SK-N-MC (cell line): ENCODE data around the gene MSH5.

ENCODE experiments used
- EZH2 ChIP-seq: fragments of 200-600 bp; sonication (generic); IDR thresholded peaks from one replicate; pipeline ENCODE4 v1.6.1; 2017; ENCODE audit warnings: antibody characterized with exemption
- POLR2AphosphoS5 ChIP-seq: IDR thresholded peaks from 2 replicates; pipeline ENCODE4 v1.6.1; 2012; ENCODE audit warnings: mild to moderate bottlenecking, low read depth, low read length, borderline replicate concordance

- TF ChIP-seq POLR2AphosphoS5: peak; percentile 95
- no peak for TF ChIP-seq EZH2
These were observed 36.7 kb upstream of the MSH5 start, which contains the start of gene ABHD16A for GRCh38 chr6:31702819-31703716.
